ENCODE measurements around the gene VSTM2L. TPM values are rescaled to one million over a fixed set of nuclear protein-coding genes. Genes with fewer than 3 reads are reported as not detected.

VSTM2L gene
- total and polyA plus RNA-seq, 2 donors, result 1.3 to 1.6 TPM

DNA sequence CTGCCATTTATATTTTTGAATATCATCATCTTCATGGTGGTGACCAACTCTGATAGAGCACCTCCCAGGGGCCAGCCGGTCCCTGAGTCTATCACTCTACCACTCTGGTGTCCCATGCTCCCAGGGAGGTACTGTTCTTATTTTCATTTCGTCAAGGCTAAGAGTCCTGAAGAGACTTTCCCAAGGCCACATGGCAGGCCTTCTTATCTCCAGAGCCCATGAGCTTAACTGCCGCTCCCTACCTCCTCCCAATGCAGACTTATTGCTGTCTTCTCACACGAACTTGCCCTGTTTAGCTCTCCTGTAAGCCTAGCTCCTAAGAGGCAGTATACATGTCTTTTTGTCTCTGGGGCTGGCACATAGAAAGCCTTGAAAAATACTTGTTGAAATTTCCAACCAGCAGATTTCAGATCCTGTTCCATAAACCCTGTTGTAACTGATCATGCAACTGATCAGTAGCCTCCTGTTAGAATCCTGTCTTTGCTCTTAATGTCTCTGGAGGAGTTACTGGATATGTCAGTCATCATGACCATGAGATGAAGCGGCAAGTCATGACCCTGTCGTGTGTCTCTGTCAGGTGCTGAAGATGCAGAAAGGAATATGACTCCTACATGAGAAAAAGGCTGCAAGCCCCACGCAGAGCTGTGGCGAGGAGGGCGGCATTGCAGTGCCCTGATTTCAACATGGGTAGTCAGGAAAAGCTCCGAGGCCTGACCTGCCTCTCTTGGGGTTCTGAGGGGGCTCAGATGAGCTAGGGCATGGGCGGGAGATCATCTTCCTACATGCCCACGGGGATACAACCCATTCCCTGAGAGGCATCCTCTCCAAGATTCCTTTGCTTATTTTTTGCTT, 70.4 kb downstream of the VSTM2L start:
- 89% methylated on average over 12 of the region's 12 CpGs for WGBS
- no peak for DNase-seq (ENCODE audit: extremely low spot score)
- Histone ChIP-seq H3K4me1 (ENCODE audit: insufficient read depth) (no peaks in the 10 kb centered on the region), H3K27ac (ENCODE audit: low read depth) (no peak overlapping the region), H3K4me3 (ENCODE audit: low read depth, low read length) (no peak overlapping the region), H3K36me3 (ENCODE audit: insufficient read depth) (no peaks in the 10 kb centered on the region)

DNA sequence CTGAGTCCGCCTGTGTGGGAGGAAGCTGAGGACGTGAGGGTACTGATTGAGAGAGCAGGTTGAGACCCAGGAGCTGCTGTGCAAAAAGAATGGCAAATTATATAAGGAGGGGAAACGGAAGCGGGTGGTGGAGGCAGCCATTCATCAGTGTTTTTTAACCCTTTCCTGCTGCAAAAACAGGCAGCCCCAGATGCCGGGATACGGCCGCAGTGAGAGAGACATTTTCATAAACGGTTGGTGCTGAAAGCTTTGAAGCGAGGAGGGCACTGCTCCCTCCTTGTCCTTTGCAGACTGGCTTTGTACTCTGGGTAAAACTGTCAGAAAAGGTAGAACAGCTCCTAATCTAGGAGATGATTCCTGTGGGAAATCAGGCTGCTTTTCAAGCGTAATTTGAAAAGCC, 74.0 kb downstream of the VSTM2L start:
- WGBS, result 53% methylated on average over 10 of the region's 10 CpGs
- Histone ChIP-seq H3K4me3 (ENCODE audit: low read depth, low read length) (no peak overlapping the region), H3K4me1 (ENCODE audit: insufficient read depth) (no peaks in the 10 kb centered on the region), H3K36me3 (ENCODE audit: insufficient read depth) (no peaks in the 10 kb centered on the region), H3K27ac (ENCODE audit: low read depth) (no peak overlapping the region)
- DNase-seq (ENCODE audit: extremely low spot score), result no peak

DNA sequence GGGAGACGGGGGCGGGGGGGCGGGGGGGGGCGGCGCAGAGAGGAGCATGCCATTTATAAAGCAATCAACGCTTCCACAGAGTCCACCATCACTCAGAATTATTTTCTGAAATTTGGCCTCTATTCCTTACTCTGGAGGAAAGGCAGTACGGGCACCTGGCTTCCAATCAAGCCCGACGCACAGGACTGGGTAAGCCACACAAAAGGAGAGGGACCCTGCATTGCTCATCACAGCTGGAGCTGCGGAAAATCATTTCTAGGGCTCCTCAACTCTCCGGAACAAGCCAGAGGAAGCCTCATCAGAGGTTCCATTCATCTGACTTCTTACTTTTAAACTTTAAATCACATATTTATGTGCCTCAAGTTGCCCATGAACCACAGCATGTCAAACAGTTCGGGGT, 74.4 kb downstream of the VSTM2L start:
- 28% methylated on average over 12 of the region's 12 CpGs for WGBS
- DNase-seq (ENCODE audit: extremely low spot score), result no peak
- H3K4me3 ChIP-seq (ENCODE audit: low read depth, low read length), result no peak overlapping the region
- no peaks in the 10 kb centered on the region for H3K36me3 ChIP-seq (ENCODE audit: insufficient read depth)
- H3K4me1 ChIP-seq (ENCODE audit: insufficient read depth), result no peaks in the 10 kb centered on the region
- no peak overlapping the region for H3K27ac ChIP-seq (ENCODE audit: low read depth)

- 81% methylated on average over 6 of the region's 6 CpGs for WGBS
Observed at GRCh38 chr20:37977786-37978185, 74.9 kb downstream of the VSTM2L start.

DNA sequence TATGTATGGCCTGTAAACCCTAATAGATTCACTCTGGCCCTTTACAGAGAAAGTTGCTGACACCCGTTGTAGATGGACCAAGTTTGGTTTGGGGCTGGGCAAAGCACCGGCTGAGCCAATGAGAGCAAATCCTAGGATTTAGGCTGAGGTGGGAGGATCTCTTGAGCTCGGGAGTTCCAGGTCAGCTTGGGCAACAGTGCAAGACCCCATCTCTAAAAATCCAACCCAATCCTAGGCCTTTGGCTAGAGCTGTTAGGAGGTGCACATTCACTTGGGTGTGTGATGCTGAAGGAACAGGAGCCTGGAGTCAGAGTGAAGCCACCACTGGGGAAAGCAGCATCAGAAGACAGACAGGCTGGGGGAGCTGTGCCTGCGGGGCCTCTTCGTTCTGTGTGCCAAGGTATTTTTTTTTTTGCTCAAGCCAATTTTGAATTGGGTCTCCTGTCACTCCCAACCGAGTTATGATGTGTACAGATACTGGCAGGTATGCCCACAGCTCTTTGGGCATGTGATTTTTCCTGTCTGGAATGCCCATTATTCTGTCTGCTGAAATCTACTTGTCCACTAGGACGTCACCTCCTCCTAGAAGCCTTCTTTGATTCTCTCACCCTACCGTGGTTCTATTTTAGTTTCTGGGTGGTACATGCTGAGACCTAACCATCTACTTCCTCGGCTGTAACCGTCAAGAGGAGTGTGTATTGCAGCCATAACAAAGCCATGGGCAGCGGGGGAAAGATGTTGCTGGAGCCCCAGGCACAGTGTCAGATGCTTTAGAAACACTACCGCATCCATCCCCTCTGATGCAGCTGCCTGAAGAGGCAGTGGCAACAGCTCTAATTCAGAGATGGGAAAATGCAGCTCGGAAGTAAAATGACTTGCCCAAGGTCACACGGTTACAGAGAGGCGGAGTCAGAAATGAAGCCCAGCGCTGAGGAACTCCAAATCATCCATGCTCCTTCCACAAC, 76.4 kb downstream of the VSTM2L start:
- H3K4me3 ChIP-seq (ENCODE audit: low read depth, low read length), result no peak overlapping the region
- peaks cover 2% of the 10 kb centered on the region for H3K36me3 ChIP-seq (ENCODE audit: insufficient read depth)
- no peaks in the 10 kb centered on the region for H3K4me1 ChIP-seq (ENCODE audit: insufficient read depth)
- WGBS, result 87% methylated on average over 16 of the region's 16 CpGs
- H3K27ac ChIP-seq (ENCODE audit: low read depth), result no peak overlapping the region
- DNase-seq (ENCODE audit: extremely low spot score), result no peak

More at GRCh38 chr20:37977786-37978185, 74.9 kb downstream of the VSTM2L start:
- H3K4me1 ChIP-seq (ENCODE audit: insufficient read depth), result no peaks in the 10 kb centered on the region
- DNase-seq (ENCODE audit: extremely low spot score), result no peak
- no peaks in the 10 kb centered on the region for H3K36me3 ChIP-seq (ENCODE audit: insufficient read depth)
- no peak overlapping the region for H3K4me3 ChIP-seq (ENCODE audit: low read depth, low read length)
- H3K27ac ChIP-seq (ENCODE audit: low read depth), result no peak overlapping the region

DNA sequence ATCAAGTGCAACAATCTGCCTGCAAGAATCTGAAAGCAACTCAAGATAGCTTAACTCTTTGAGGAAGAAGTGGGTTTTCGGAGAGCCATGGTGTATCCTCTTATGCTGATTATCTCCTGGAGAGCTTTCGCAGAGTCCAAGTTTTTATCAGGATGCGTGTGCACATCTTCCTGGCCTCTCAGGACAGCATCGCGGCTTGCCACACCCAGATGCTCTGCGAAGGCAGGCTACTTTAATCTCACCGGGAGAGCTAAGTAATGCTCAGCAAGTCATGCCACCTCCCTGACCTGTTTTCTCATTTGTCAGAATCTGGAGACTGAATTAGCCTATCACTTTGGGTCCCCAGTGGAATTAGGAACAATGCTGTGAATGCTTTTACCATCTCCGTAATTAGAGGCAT, 77.5 kb downstream of the VSTM2L start:
- Histone ChIP-seq H3K36me3 (ENCODE audit: insufficient read depth) (peaks cover 2% of the 10 kb centered on the region), H3K4me3 (ENCODE audit: low read depth, low read length) (no peak overlapping the region), H3K27ac (ENCODE audit: low read depth) (no peak overlapping the region), H3K4me1 (ENCODE audit: insufficient read depth) (no peaks in the 10 kb centered on the region)
- WGBS, result 84% methylated on average over 8 of the region's 8 CpGs
- DNase-seq (ENCODE audit: extremely low spot score), result no peak

GRCh38 chr20:37980876-37981275, 77.9 kb downstream of the VSTM2L start:
- Histone ChIP-seq H3K4me3 (ENCODE audit: low read depth, low read length) (no peak overlapping the region), H3K4me1 (ENCODE audit: insufficient read depth) (no peaks in the 10 kb centered on the region), H3K27ac (ENCODE audit: low read depth) (no peak overlapping the region), H3K36me3 (ENCODE audit: insufficient read depth) (peaks cover 2% of the 10 kb centered on the region)
- no peak for DNase-seq (ENCODE audit: extremely low spot score)
- WGBS, result 97% methylated on average over 6 of the region's 6 CpGs

GRCh38 chr20:37981568-37981967, 78.6 kb downstream of the VSTM2L start:
- no peak for DNase-seq (ENCODE audit: extremely low spot score)
- Histone ChIP-seq H3K36me3 (ENCODE audit: insufficient read depth) (peaks cover 2% of the 10 kb centered on the region), H3K4me3 (ENCODE audit: low read depth, low read length) (no peak overlapping the region), H3K4me1 (ENCODE audit: insufficient read depth) (no peaks in the 10 kb centered on the region), H3K27ac (ENCODE audit: low read depth) (no peak overlapping the region)
- 96% methylated on average over 8 of the region's 8 CpGs for WGBS

DNA sequence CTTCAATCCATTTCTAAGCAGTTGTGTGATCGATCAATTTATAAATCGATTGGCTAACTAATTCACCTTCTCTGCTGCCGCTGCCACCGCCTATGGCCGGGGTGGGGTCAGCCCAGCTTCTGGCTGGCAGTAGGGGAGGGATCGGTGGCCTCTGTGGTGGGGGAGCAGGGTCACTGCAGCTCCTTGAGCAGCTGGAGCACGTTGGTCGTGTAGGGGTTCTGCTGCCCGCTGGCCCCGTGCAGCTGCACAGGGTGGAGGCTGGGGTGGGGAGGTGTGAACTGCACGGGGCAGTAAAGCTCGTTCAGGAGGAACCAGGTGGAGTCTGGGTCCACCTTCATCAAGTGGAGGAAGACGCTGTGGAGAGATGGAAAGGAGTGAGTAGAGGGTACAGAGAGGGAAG, 80.4 kb downstream of the VSTM2L start:
- WGBS, result 90% methylated on average over 13 of the region's 13 CpGs
- Histone ChIP-seq H3K36me3 (ENCODE audit: insufficient read depth) (peaks cover 2% of the 10 kb centered on the region), H3K27ac (ENCODE audit: low read depth) (no peak overlapping the region), H3K4me3 (ENCODE audit: low read depth, low read length) (no peak overlapping the region), H3K4me1 (ENCODE audit: insufficient read depth) (no peaks in the 10 kb centered on the region)
- DNase-seq (ENCODE audit: extremely low spot score), result no peak

DNA sequence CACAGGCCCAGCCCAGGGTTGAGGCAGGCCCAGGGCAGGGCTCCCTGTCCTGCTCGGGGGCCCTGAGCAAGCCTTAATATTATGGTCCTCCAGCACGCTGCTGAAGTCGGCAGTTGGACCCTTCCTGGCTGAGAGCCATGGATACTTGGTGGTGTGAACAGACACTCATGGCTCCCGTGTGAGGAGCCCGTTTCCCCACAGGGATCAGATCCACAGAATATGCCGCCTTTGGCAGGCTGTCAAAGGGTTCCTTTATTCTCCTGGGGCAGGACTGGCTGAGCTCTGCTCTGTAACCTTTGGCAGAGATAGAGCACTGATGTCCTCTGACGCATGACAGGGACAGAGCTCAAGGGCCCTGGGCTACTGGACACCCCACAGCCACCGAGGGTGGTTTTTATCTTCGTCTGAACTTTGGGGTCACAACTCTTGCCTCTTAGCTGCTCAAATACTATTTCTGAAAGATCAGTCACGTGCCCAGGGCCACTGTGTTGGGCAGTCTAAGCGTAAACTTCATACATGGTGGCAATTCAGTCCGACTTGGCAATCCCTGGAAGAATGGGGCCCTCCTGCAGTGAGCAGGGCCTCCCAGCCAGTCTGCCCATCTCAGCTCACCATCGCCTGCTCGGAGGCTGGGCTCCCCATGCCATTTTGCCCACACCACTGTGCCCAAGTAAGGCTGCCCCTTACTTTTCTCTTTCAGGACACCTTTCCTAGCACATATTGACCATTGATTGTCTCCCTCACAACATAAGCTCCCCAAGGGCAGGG, 81.3 kb downstream of the VSTM2L start:
- no peaks in the 10 kb centered on the region for H3K4me1 ChIP-seq (ENCODE audit: insufficient read depth)
- H3K27ac ChIP-seq (ENCODE audit: low read depth), result no peak overlapping the region
- no peak for DNase-seq (ENCODE audit: extremely low spot score)
- peaks cover 2% of the 10 kb centered on the region for H3K36me3 ChIP-seq (ENCODE audit: insufficient read depth)
- no peak overlapping the region for H3K4me3 ChIP-seq (ENCODE audit: low read depth, low read length)
- WGBS, result 78% methylated on average over 14 of the region's 14 CpGs

DNA sequence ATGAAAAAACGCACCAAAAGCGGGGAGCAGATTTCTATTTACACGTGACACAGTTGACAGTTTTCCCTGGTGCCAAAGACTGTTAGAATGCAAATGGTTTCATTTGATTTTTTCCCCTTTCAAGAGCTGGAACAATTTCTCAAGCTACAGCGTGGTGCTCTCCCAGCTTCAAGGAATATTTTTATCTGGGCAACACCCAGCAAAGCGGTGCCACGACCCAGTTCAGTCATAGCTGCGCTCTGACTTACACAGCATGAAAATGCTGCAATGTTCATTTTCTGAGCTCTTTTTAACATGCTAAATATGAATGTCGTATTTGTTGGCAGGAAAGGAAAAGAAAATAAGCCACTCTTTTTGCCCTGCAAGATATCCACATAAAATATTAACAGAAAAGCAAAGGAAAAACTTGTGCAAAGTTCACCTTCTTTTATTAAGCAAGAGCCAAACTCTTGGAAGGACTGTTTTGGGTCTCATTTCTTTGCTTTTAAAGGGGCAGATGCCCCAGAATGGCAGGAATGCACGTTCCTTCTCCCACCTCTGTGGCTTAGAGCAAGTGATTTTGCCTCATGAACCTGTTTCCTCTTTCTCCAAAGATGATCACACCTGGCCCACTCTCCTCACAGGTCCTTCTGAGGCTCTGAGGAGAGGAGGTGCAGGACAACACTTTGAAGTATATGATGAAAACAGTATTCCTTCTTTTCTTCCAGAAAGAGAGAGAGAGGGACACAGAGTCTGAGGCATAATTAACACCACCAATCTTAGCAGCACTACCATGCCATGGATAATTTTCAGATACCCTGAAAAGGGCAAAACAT, 83.3 kb downstream of the VSTM2L start:
- 69% methylated on average over 9 of the region's 9 CpGs for WGBS
- Histone ChIP-seq H3K36me3 (ENCODE audit: insufficient read depth) (peaks cover 2% of the 10 kb centered on the region), H3K27ac (ENCODE audit: low read depth) (no peak overlapping the region), H3K4me3 (ENCODE audit: low read depth, low read length) (no peak overlapping the region), H3K4me1 (ENCODE audit: insufficient read depth) (no peaks in the 10 kb centered on the region)
- no peak for DNase-seq (ENCODE audit: extremely low spot score)

DNA sequence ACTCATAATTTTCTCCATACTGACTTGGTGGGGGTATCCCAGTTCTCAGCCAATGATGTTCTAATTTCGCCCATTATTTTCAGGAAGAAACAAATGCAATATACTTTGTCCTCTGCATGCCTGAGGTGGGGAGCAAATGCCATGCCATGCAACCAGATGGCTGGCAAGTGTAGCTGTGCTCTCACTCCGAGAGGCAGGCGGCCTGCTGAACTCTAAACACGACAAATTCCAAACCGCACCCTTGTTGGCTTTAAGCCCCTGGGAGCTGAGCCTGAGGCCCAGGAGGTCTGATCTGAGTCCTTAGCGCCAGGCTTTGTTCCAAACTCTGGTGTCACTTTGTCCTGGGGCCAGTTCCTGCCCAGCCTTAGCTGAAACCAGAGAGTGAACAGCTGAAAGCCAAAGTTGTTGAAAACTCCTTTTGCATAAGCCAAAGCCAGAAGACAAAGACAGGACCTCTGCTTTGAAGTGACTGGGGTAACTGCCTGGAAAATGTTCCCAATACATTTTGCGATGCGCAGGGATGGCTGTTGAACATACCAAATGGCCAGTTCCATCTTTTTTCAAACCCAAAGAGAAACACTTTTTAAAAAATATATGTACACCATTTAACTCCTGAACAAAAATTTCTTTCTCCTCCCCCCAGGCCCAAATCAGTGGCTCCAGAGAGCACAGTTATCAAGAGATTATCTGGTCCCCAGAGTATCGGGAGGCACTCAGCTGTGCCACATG, 84.1 kb downstream of the VSTM2L start:
- peak; percentile 42 for DNase-seq (ENCODE audit: extremely low spot score)
- Histone ChIP-seq H3K36me3 (ENCODE audit: insufficient read depth) (peaks cover 2% of the 10 kb centered on the region), H3K4me3 (ENCODE audit: low read depth, low read length) (no peak overlapping the region), H3K27ac (ENCODE audit: low read depth) (no peak overlapping the region), H3K4me1 (ENCODE audit: insufficient read depth) (no peaks in the 10 kb centered on the region)
- 34% methylated on average over 9 of the region's 9 CpGs for WGBS

Data from urinary bladder (tissue), 4 donors.